GM23338 (cell line): ENCODE data around the gene SPATA33. TPM values are rescaled to one million over a fixed set of nuclear protein-coding genes. Genes with fewer than 3 reads are reported as not detected.

ENCODE experiments used
- ATAC-seq: fragments of 200-7000 bp; cut with Tn5 transposase; 3 replicates; pipeline ENCODE4 v1.9.1; 2020
- DNase-seq: peaks from one replicate; pipeline ENCODE4 v3.0.0-alpha.2; 2015; ENCODE audit warnings: low spot score
- H2AFZ ChIP-seq: fragments of 200-600 bp; sonication (generic); 2 replicates; pipeline ENCODE4 v1.8.0; 2016; ENCODE audit warnings: antibody characterized with exemption, mild to moderate bottlenecking, moderate library complexity
- H3F3A ChIP-seq: fragments of 200-600 bp; sonication (generic); replicated peaks from 2 replicates; pipeline ENCODE4 v1.8.0; 2017; ENCODE audit warnings: antibody characterized with exemption, mixed run types, low read depth
- H3K27ac ChIP-seq: fragments of 200-600 bp; sonication (generic); 2 replicates; pipeline ENCODE4 v1.6.1; 2016; ENCODE audit warnings: low read depth
- H3K27me3 ChIP-seq: fragments of 200-600 bp; sonication (generic); 2 replicates; pipeline ENCODE4 v1.8.0; 2016; ENCODE audit warnings: mild to moderate bottlenecking, mixed run types, moderate library complexity; ENCODE audit not compliant: insufficient read depth
- H3K36me3 ChIP-seq: fragments of 200-600 bp; sonication (generic); 2 replicates; pipeline ENCODE4 v1.8.0; 2016; ENCODE audit warnings: mild to moderate bottlenecking; ENCODE audit not compliant: insufficient read depth
- H3K4me1 ChIP-seq: fragments of 200-600 bp; sonication (generic); 2 replicates; pipeline ENCODE4 v1.8.0; 2016; ENCODE audit warnings: mild to moderate bottlenecking, moderate library complexity; ENCODE audit not compliant: insufficient read depth
- H3K4me2 ChIP-seq: fragments of 200-600 bp; sonication (generic); 2 replicates; pipeline ENCODE4 v1.7.1; 2017; ENCODE audit warnings: mixed run types
- H3K4me3 ChIP-seq: fragments of 200-600 bp; sonication (generic); 2 replicates; pipeline ENCODE4 v1.6.1; 2016; ENCODE audit warnings: mixed run types
- H3K79me2 ChIP-seq: fragments of 200-600 bp; sonication (generic); replicated peaks from 2 replicates; pipeline ENCODE4 v1.8.0; 2017; ENCODE audit warnings: mild to moderate bottlenecking; ENCODE audit not compliant: insufficient read depth
- H3K9me2 ChIP-seq: fragments of 200-600 bp; sonication (generic); 2 replicates; pipeline ENCODE4 v1.8.0; 2017; ENCODE audit not compliant: insufficient read depth
- H4K20me1 ChIP-seq: fragments of 200-600 bp; sonication (generic); replicated peaks from 2 replicates; pipeline ENCODE4 v1.8.0; 2017; ENCODE audit warnings: mild to moderate bottlenecking; ENCODE audit not compliant: insufficient read depth
- H3K27ac Mint-ChIP-seq: 2 replicates; pipeline ENCODE4 v1.8.0; 2020; ENCODE audit warnings: inconsistent platforms, mild to moderate bottlenecking, moderate library complexity, mixed read lengths
- H3K27me3 Mint-ChIP-seq: 3 replicates; pipeline ENCODE4 v1.8.0; 2022; ENCODE audit warnings: low read depth, mild to moderate bottlenecking, moderate library complexity, mixed read lengths, inconsistent platforms; ENCODE audit not compliant: insufficient read depth, poor library complexity
- H3K36me3 Mint-ChIP-seq: 3 replicates; pipeline ENCODE4 v1.8.0; 2021; ENCODE audit warnings: low read depth, mild to moderate bottlenecking, inconsistent platforms, moderate library complexity, mixed read lengths
- H3K4me1 Mint-ChIP-seq: 3 replicates; pipeline ENCODE4 v1.8.0; 2020; ENCODE audit warnings: mild to moderate bottlenecking, inconsistent platforms, mixed read lengths
- H3K4me3 Mint-ChIP-seq: 3 replicates; pipeline ENCODE4 v1.8.0; 2021; ENCODE audit warnings: moderate library complexity, mild to moderate bottlenecking, inconsistent platforms, mixed read lengths
- H3K9me3 Mint-ChIP-seq: 3 replicates; pipeline ENCODE4 v1.8.0; 2020; ENCODE audit warnings: moderate library complexity, mild to moderate bottlenecking, inconsistent platforms, mixed read lengths
- CREB1 ChIP-seq: fragments of 250-450 bp; sonication (Bioruptor Pico); IDR thresholded peaks from 2 replicates; pipeline ENCODE4 v1.5.0; 2020; ENCODE audit warnings: low read depth, mild to moderate bottlenecking, moderate library complexity
- CTCF ChIP-seq, 2 experiments: fragments of 200-600 bp in 1 of 2; sonication (generic) in 1 of 2; conservative IDR thresholded peaks; 2 replicates each; pipeline versions ENCODE4 v1.5.1 to v1.6.1; 2016 to 2017; ENCODE audit warnings: antibody characterized with exemption in 2 of 2, low read depth in 2 of 2, mild to moderate bottlenecking in 2 of 2, moderate library complexity in 1 of 2
- ETS1 ChIP-seq: IDR thresholded peaks from 2 replicates; pipeline ENCODE4 v1.6.1; 2016; ENCODE audit warnings: antibody characterized with exemption
- EZH2 ChIP-seq: fragments of 200-600 bp; sonication (generic); IDR thresholded peaks from one replicate; pipeline ENCODE4 v1.8.0; 2017; ENCODE audit warnings: antibody characterized with exemption, mild to moderate bottlenecking, low read depth; ENCODE audit not compliant: unreplicated experiment
- EZH2phosphoT487 ChIP-seq: fragments of 200-600 bp; sonication (generic); IDR thresholded peaks from one replicate; pipeline ENCODE4 v1.8.1; 2018; ENCODE audit warnings: antibody characterized with exemption; ENCODE audit not compliant: unreplicated experiment
- JUNB ChIP-seq: IDR thresholded peaks from one replicate; pipeline ENCODE4 v1.6.1; 2016; ENCODE audit warnings: antibody characterized with exemption; ENCODE audit not compliant: unreplicated experiment
- NANOG ChIP-seq: IDR thresholded peaks from 2 replicates; pipeline ENCODE4 v1.6.1; 2016; ENCODE audit warnings: antibody characterized with exemption, borderline replicate concordance
- POLR2AphosphoS5 ChIP-seq: IDR thresholded peaks from 2 replicates; pipeline ENCODE4 v1.6.1; 2016; ENCODE audit warnings: antibody characterized with exemption, low read depth
- REST ChIP-seq: IDR thresholded peaks from one replicate; pipeline ENCODE4 v1.6.1; 2018; ENCODE audit warnings: antibody characterized with exemption; ENCODE audit not compliant: unreplicated experiment
- STAT1 ChIP-seq: IDR thresholded peaks from one replicate; pipeline ENCODE4 v1.6.1; 2016; ENCODE audit warnings: antibody characterized with exemption; ENCODE audit not compliant: unreplicated experiment
- ZNF114 ChIP-seq: fragments of 250-450 bp; sonication (Bioruptor Pico); IDR thresholded peaks from 2 replicates; pipeline ENCODE4 v1.5.0; 2020; ENCODE audit warnings: mild to moderate bottlenecking, moderate library complexity
- ZNF331 ChIP-seq: fragments of 250-450 bp; sonication (Bioruptor Pico); IDR thresholded peaks from 2 replicates; pipeline ENCODE4 v1.5.0; 2020; ENCODE audit warnings: low read depth, mild to moderate bottlenecking, moderate library complexity
- ZNF462 ChIP-seq: fragments of 250-450 bp; sonication (Bioruptor Pico); IDR thresholded peaks from 2 replicates; pipeline ENCODE4 v1.5.0; 2020; ENCODE audit warnings: mild to moderate bottlenecking, moderate library complexity
- polyA plus RNA-seq: library from polyadenylated mRNA; unstranded; fragments of >200 nt; fragmentation: Nextera tagmentation; extraction: Ambion mirVana; gene quantifications from 2 replicates; pipeline ENCODE4 v1.2.1, GENCODE V29; 2016
- total RNA-seq: library from RNA; depleted of rRNA; stranded (reverse); fragments of >200 nt; shearing (Covaris generic); gene quantifications from 2 replicates; pipeline ENCODE4 v1.2.3, GENCODE V29; 2014

The SPATA33 gene
- total and polyA plus RNA-seq, 2 experiments from 2014 or later, result 5.8 to 17.4 TPM

- H3K27ac Mint-ChIP-seq, result no peak overlapping the region
- Histone ChIP-seq H2AFZ (no peak overlapping the region), H3K79me2 (peaks cover 37% of the 10 kb centered on the region), H4K20me1 (0 out of 2 replicates have a peak, but pooled peaks cover 4% of the 10 kb centered on the region), H3K4me2 (no peak overlapping the region), H3K27me3 (no peaks in the 10 kb centered on the region), H3K36me3 (peaks cover 12% of the 10 kb centered on the region), H3K27ac (no peak overlapping the region), H3K4me1 (peaks cover 7% of the 10 kb centered on the region; the same call in 1 of the 2 replicates), H3K4me3 (no peak overlapping the region), H3K9me2 (no peaks in the 10 kb centered on the region), H3F3A (no peaks in the 10 kb centered on the region)
- H3K36me3 Mint-ChIP-seq, result peaks cover 60% of the 10 kb centered on the region
- no peak for TF ChIP-seq POLR2AphosphoS5
- TF ChIP-seq EZH2, result no peak
- TF ChIP-seq JUNB, result no peak
- TF ChIP-seq ETS1, result no peak
- no peak for TF ChIP-seq ZNF331
- no peak for TF ChIP-seq NANOG
- TF ChIP-seq REST, result no peak
- no peak for TF ChIP-seq STAT1
- TF ChIP-seq CTCF (conservative IDR thresholded peaks at IDR 0.05; ENCODE audit: low read depth in 2 of 2), result no peak
- no peak for TF ChIP-seq ZNF114 (CRISPR knock-in tag)
- no peak for TF ChIP-seq EZH2phosphoT487
- TF ChIP-seq CREB1 (CRISPR knock-in tag), result no peak
- no peak for TF ChIP-seq ZNF462 (CRISPR knock-in tag)
- peaks cover 8% of the 10 kb centered on the region for H3K4me1 Mint-ChIP-seq
- ATAC-seq (no peak), DNase-seq (no peak)
- H3K4me3 Mint-ChIP-seq, result no peak overlapping the region
- peaks cover 6% of the 10 kb centered on the region; the same call in 2 of the 3 replicates for H3K9me3 Mint-ChIP-seq
- H3K27me3 Mint-ChIP-seq, result peaks cover 9% of the 10 kb centered on the region
Observed at GRCh38 chr16:89660146-89660545, 2.5 kb downstream of the SPATA33 start.
